Testis (tissue), 2 donors: ENCODE measurements around the gene TVP23A.

Experiments used
- CTCF ChIP-seq, 3 experiments: fragments of 450-650 bp in 2 of 3; fragments of 200-600 bp in 1 of 3; sonication (generic) in 1 of 3; IDR thresholded peaks; one replicate each; pipeline ENCODE4 v1.5.1; 2016 to 2019; ENCODE audit warnings: antibody characterized with exemption in 3 of 3, mild to moderate bottlenecking in 2 of 3, moderate library complexity in 1 of 3
- POLR2A ChIP-seq: fragments of 450-650 bp; IDR thresholded peaks from one replicate; pipeline ENCODE4 v1.6.1; 2017; ENCODE audit warnings: antibody characterized with exemption, mild to moderate bottlenecking, moderate library complexity

- TF ChIP-seq CTCF (IDR thresholded peaks at IDR 0.05), result no peak
- TF ChIP-seq POLR2A, result no peak
These were observed 67.3 kb downstream of the TVP23A start for GRCh38 chr16:10751291-10751697.
